HG03139 (cell line): ENCODE measurements around the gene ISYNA1.

Experiments used
- ATAC-seq: cut with Tn5 transposase; IDR thresholded peaks from one replicate; pipeline ENCODE4 v1.9.1; 2021; ENCODE audit not compliant: unreplicated experiment

Gene ISYNA1

GRCh38 chr19:18445262-18445948 lies 7.5 kb upstream of the ISYNA1 start:
- ATAC-seq, result no peak

GRCh38 chr19:18444513-18444912 lies 6.6 kb upstream of the ISYNA1 start:
- ATAC-seq, result no peak

- no peak for ATAC-seq
Measured at GRCh38 chr19:18443831-18444230, 5.9 kb upstream of the ISYNA1 start.

- no peak for ATAC-seq
Measured at GRCh38 chr19:18443406-18443805, 5.5 kb upstream of the ISYNA1 start.

GRCh38 chr19:18442941-18443340 lies 5.0 kb upstream of the ISYNA1 start:
- no peak for ATAC-seq

GRCh38 chr19:18441804-18442788 lies 4.2 kb upstream of the ISYNA1 start:
- no peak for ATAC-seq

GRCh38 chr19:18440936-18441803 lies 3.2 kb upstream of the ISYNA1 start:
- no peak for ATAC-seq

GRCh38 chr19:18440415-18440877 lies 2.5 kb upstream of the ISYNA1 start:
- no peak for ATAC-seq

GRCh38 chr19:18439910-18440237 lies 1.9 kb upstream of the ISYNA1 start:
- ATAC-seq, result no peak

- no peak for ATAC-seq
Measured at GRCh38 chr19:18439025-18439909, 1.3 kb upstream of the ISYNA1 start.

GRCh38 chr19:18438331-18439024 lies 545 bp upstream of the ISYNA1 start:
- ATAC-seq, result no peak

GRCh38 chr19:18436671-18437490 lies 1.1 kb downstream of the ISYNA1 start:
- no peak for ATAC-seq

GRCh38 chr19:18435842-18436670 lies 1.9 kb downstream of the ISYNA1 start:
- no peak for ATAC-seq

GRCh38 chr19:18435178-18435841 lies 2.6 kb downstream of the ISYNA1 start:
- ATAC-seq, result no peak

- ATAC-seq, result no peak
Measured at GRCh38 chr19:18434411-18435175, 3.3 kb downstream of the ISYNA1 start.

GRCh38 chr19:18433735-18434398 lies 4.1 kb downstream of the ISYNA1 start:
- no peak for ATAC-seq
